ENCODE results near the gene CEACAM7.

Gene CEACAM7

DNA sequence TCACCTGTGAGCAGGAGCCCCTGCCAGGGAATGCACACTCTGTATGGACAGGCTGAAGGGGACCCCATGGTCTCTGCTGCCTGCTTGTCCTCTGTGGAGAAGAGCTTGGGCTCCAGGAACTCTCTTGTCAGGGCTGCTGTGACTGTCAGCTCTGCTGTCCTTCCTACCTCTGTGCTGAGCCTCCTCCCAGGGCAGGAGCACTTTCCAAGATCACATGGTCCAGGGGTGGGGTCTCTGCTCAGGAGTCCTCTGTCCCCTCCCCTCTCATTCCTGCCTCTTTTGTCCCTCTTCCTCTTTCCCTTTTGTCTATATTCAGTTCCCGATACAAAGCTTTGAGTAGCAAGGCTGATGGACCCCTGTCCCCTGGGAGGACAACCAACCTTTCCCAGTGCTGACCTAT, at the start of gene CEACAM7:
TSS of gene CEACAM7 (minus strand) at position 173 of the 400 bp plus-strand sequence. CDS start at position 68, 105 bp downstream.
- Histone ChIP-seq H3K9ac (ENCODE audit: low read length) (no peak within 1 kb of the TSS), H3K27ac (ENCODE audit: low read depth, low read length, poor library complexity, severe bottlenecking) (no peak within 1 kb of the TSS), H3K79me2 (ENCODE audit: insufficient read depth, low read length) (no peaks in the 10 kb centered on the region), H3F3A (ENCODE audit: insufficient read depth, low read length) (no peaks in the 10 kb centered on the region), H3K9me3 (ENCODE audit: low read length) (no peaks in the 10 kb centered on the region), H2AFZ (ENCODE audit: low read length) (no peak within 1 kb of the TSS), H3K9me2 (ENCODE audit: low read depth, low read length) (no peaks in the 10 kb centered on the region), H3K36me3 (ENCODE audit: insufficient read depth, low read length) (no peaks in the 10 kb centered on the region), H3K27me3 (ENCODE audit: insufficient read depth, low read length) (no peaks in the 10 kb centered on the region), H4K20me1 (ENCODE audit: insufficient read depth, low read length) (no peaks in the 10 kb centered on the region), H3K4me3 (ENCODE audit: low read depth, low read length, poor library complexity, severe bottlenecking) (no peak within 1 kb of the TSS), H3K4me2 (ENCODE audit: low read length) (no peak within 1 kb of the TSS), H3K4me1 (ENCODE audit: insufficient read depth, low read length, severe bottlenecking) (no peaks in the 10 kb centered on the region)
- TF ChIP-seq, protein P1, sequence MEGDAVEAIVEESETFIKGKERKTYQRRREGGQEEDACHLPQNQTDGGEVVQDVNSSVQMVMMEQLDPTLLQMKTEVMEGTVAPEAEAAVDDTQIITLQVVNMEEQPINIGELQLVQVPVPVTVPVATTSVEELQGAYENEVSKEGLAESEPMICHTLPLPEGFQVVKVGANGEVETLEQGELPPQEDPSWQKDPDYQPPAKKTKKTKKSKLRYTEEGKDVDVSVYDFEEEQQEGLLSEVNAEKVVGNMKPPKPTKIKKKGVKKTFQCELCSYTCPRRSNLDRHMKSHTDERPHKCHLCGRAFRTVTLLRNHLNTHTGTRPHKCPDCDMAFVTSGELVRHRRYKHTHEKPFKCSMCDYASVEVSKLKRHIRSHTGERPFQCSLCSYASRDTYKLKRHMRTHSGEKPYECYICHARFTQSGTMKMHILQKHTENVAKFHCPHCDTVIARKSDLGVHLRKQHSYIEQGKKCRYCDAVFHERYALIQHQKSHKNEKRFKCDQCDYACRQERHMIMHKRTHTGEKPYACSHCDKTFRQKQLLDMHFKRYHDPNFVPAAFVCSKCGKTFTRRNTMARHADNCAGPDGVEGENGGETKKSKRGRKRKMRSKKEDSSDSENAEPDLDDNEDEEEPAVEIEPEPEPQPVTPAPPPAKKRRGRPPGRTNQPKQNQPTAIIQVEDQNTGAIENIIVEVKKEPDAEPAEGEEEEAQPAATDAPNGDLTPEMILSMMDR (IDR thresholded peaks at IDR 0.05; ENCODE audit: low read length): no peak
- TF ChIP-seq EZH2 (IDR thresholded peaks at IDR 0.05; ENCODE audit: borderline replicate concordance, low read length): no peak

DNA sequence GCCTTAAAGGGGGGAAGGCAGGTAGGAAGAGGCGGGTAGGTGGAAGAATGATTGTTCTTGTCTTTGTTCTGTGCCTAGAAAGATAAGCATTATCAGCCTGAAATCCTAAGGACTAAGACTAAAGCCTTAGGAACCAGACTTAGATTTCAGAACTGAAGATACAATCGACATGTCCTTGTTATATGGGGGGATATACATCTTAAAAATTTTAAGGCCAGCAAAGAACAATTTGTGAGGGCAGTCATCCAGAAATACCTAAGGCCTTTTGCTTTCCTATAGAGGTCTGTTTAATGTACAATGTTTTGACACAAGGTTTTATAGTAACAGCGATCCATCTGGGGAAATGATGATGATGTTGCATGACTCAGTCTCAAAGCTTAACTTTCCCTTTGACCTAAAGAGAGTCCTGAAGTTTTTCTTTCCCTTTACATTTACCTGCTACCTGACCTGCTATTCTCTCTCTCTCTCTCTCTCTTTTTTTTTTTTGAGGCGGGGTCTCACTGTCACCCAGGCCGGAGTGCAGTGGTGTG, 47.1 kb upstream of the CEACAM7 start:
- H3K4me3 ChIP-seq (ENCODE audit: low read depth, low read length, poor library complexity, severe bottlenecking): no peak overlapping the region
- H3K4me1 ChIP-seq (ENCODE audit: insufficient read depth, low read length, severe bottlenecking): no peaks in the 10 kb centered on the region
- H3K27ac ChIP-seq (ENCODE audit: low read depth, low read length, poor library complexity, severe bottlenecking): no peak overlapping the region
- H4K20me1 ChIP-seq (ENCODE audit: insufficient read depth, low read length): no peaks in the 10 kb centered on the region
- no peak for TF ChIP-seq EZH2 (IDR thresholded peaks at IDR 0.05; ENCODE audit: borderline replicate concordance, low read length)
- TF ChIP-seq, protein P1 (IDR thresholded peaks at IDR 0.05; ENCODE audit: low read length): no peak
- no peaks in the 10 kb centered on the region for H3K27me3 ChIP-seq (ENCODE audit: insufficient read depth, low read length)
- no peak overlapping the region for H3K4me2 ChIP-seq (ENCODE audit: low read length)
- no peaks in the 10 kb centered on the region for H3K36me3 ChIP-seq (ENCODE audit: insufficient read depth, low read length)
- H2AFZ ChIP-seq (ENCODE audit: low read length): no peak overlapping the region
- no peaks in the 10 kb centered on the region for H3K79me2 ChIP-seq (ENCODE audit: insufficient read depth, low read length)
- no peaks in the 10 kb centered on the region for H3F3A ChIP-seq (ENCODE audit: insufficient read depth, low read length)
- H3K9me2 ChIP-seq (ENCODE audit: low read depth, low read length): no peaks in the 10 kb centered on the region
- H3K9me3 ChIP-seq (ENCODE audit: low read length): no peaks in the 10 kb centered on the region
- no peak overlapping the region for H3K9ac ChIP-seq (ENCODE audit: low read length)

DNA sequence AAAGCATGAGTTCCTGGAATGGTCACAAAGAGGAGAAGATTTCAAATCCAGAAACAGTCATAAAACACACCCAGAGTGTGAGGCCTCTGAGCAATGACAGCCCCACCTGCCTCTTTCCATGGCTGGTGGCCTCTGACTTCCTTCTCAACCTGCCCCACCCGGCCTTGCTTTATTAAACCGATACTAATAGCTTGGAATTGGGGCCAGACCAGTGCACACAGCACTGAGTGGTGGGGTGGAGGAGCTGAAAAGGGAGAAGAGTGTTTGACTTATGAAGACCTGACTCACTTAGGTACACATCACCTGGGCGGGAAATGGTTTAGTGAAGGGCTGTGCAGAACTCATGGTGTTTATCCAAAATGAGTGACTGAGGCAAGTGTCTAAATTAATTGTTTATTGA, 46.5 kb upstream of the CEACAM7 start:
- Histone ChIP-seq H3K27ac (ENCODE audit: low read depth, low read length, poor library complexity, severe bottlenecking) (no peak overlapping the region), H3K9me3 (ENCODE audit: low read length) (no peaks in the 10 kb centered on the region)

More for the DNA sequence above, 46.5 kb upstream of the CEACAM7 start:
- Histone ChIP-seq H3K4me3 (ENCODE audit: low read depth, low read length, poor library complexity, severe bottlenecking) (no peak overlapping the region), H3F3A (ENCODE audit: insufficient read depth, low read length) (no peaks in the 10 kb centered on the region), H3K9ac (ENCODE audit: low read length) (no peak overlapping the region), H3K4me1 (ENCODE audit: insufficient read depth, low read length, severe bottlenecking) (no peaks in the 10 kb centered on the region), H3K4me2 (ENCODE audit: low read length) (no peak overlapping the region), H3K27me3 (ENCODE audit: insufficient read depth, low read length) (no peaks in the 10 kb centered on the region), H3K36me3 (ENCODE audit: insufficient read depth, low read length) (no peaks in the 10 kb centered on the region), H3K9me2 (ENCODE audit: low read depth, low read length) (no peaks in the 10 kb centered on the region), H4K20me1 (ENCODE audit: insufficient read depth, low read length) (no peaks in the 10 kb centered on the region), H2AFZ (ENCODE audit: low read length) (no peak overlapping the region), H3K79me2 (ENCODE audit: insufficient read depth, low read length) (no peaks in the 10 kb centered on the region)
- TF ChIP-seq, protein P1 (IDR thresholded peaks at IDR 0.05; ENCODE audit: low read length): no peak
- TF ChIP-seq EZH2 (IDR thresholded peaks at IDR 0.05; ENCODE audit: borderline replicate concordance, low read length): no peak

All from OCI-LY1 (cell line).